B cell (primary cell): ENCODE measurements around the gene RPTOR. TPM values are rescaled to one million over a fixed set of nuclear protein-coding genes. Genes with fewer than 3 reads are reported as not detected.

Experiments
- ATAC-seq: fragments of 200-7000 bp; cut with Tn5 transposase; one replicate; pipeline ENCODE4 v1.10.0; 2021; ENCODE audit warnings: low read depth, mild to moderate bottlenecking, moderate number of reproducible peaks, moderate library complexity
- CTCF ChIA-PET: fragments of 350-600 bp; sonication (Branson Sonifier 250); formaldehyde crosslinking; loops from one replicate; lab custom pipeline; 2021; ENCODE audit warnings: antibody characterized with exemption, inconsistent platforms; lab: Charles Lee
- POLR2A ChIA-PET: fragments of 350-600 bp; sonication (Branson Sonifier 250); formaldehyde crosslinking; loops from one replicate; lab custom pipeline; 2021; ENCODE audit warnings: antibody characterized with exemption; lab: Charles Lee
- DNase-seq: peaks from one replicate; pipeline ENCODE4 v3.0.0; 2013
- H2AFZ ChIP-seq: 2 replicates; pipeline ENCODE4 v1.6.1; 2012; ENCODE audit warnings: mild to moderate bottlenecking, low read depth, low read length; ENCODE audit not compliant: insufficient read depth, poor library complexity, severe bottlenecking
- H3K27ac ChIP-seq, 2 donors: 1 replicate in 1 of 2; 2 replicates in 1 of 2; pipeline ENCODE4 v1.5.1; 2012 to 2013; ENCODE audit warnings: low read length in 2 of 2, mild to moderate bottlenecking in 2 of 2, moderate library complexity in 1 of 2
- H3K27me3 ChIP-seq, 4 experiments: fragments of 200-600 bp in 1 of 4; sonication (generic) in 1 of 4; replicated peaks in 1 of 4; 1 replicate in 2 of 4; 2 replicates in 2 of 4; pipeline versions ENCODE4 v1.6.1 to v1.7.0; 2013 to 2016; ENCODE audit warnings: low read length in 3 of 4, mild to moderate bottlenecking in 2 of 4, mixed read lengths in 1 of 4, moderate library complexity in 1 of 4; ENCODE audit not compliant: insufficient read depth in 4 of 4, control insufficient read depth in 3 of 4; ENCODE audit errors: control extremely low read depth in 1 of 4
- H3K36me3 ChIP-seq, 2 experiments: replicated peaks in 1 of 2; 1 replicate in 1 of 2; 2 replicates in 1 of 2; pipeline versions ENCODE4 v1.6.1 to v1.7.1; 2013; ENCODE audit warnings: low read length in 1 of 2; ENCODE audit not compliant: insufficient read depth in 2 of 2, control insufficient read depth in 1 of 2; ENCODE audit errors: control extremely low read depth in 1 of 2, extremely low read depth in 1 of 2
- H3K4me1 ChIP-seq, 2 donors: fragments of 200-600 bp in 1 of 2; sonication (generic) in 1 of 2; 1 replicate in 1 of 2; 2 replicates in 1 of 2; pipeline versions ENCODE4 v1.5.1 to v1.6.1; 2013 to 2017; ENCODE audit warnings: low read length in 2 of 2; ENCODE audit not compliant: control insufficient read depth in 2 of 2, insufficient read depth in 2 of 2
- H3K4me2 ChIP-seq: replicated peaks from 2 replicates; pipeline ENCODE3; 2012; ENCODE audit warnings: mild to moderate bottlenecking, low read depth, low read length; ENCODE audit not compliant: poor library complexity, severe bottlenecking
- H3K4me3 ChIP-seq, 5 experiments: fragments of 200-600 bp in 1 of 5; sonication (generic) in 1 of 5; 1 replicate in 3 of 5; 2 replicates in 2 of 5; pipeline versions ENCODE4 v1.5.1 to v1.7.0; 2011 to 2016; ENCODE audit warnings: low read length in 4 of 5, mild to moderate bottlenecking in 4 of 5, low read depth in 2 of 5, control low read depth in 1 of 5, moderate library complexity in 1 of 5; ENCODE audit not compliant: insufficient read depth in 1 of 5; ENCODE audit errors: control extremely low read depth in 1 of 5, extremely low read depth in 1 of 5
- H3K79me2 ChIP-seq: fragments of 200-600 bp; sonication (generic); one replicate; pipeline ENCODE4 v1.6.0; 2016; ENCODE audit warnings: low read length; ENCODE audit not compliant: control insufficient read depth, insufficient read depth
- H3K9ac ChIP-seq: fragments of 200-600 bp; sonication (generic); 2 replicates; pipeline ENCODE4 v1.6.1; 2017; ENCODE audit warnings: mild to moderate bottlenecking, low read length, moderate library complexity
- H3K9me3 ChIP-seq, 3 donors: one replicate each; pipeline versions ENCODE4 v1.6.1 to v1.7.1; 2013; ENCODE audit warnings: low read length in 2 of 3; ENCODE audit not compliant: control insufficient read depth in 2 of 3, insufficient read depth in 1 of 3; ENCODE audit errors: control extremely low read depth in 1 of 3
- H4K20me1 ChIP-seq: 2 replicates; pipeline ENCODE4 v1.6.0; 2012; ENCODE audit warnings: mild to moderate bottlenecking, low read length; ENCODE audit not compliant: insufficient read depth, control insufficient read depth, poor library complexity, severe bottlenecking
- H3K27ac Mint-ChIP-seq: one replicate; pipeline ENCODE4 v1.8.0; 2021; ENCODE audit warnings: mixed read lengths
- H3K27me3 Mint-ChIP-seq: one replicate; pipeline ENCODE4 v1.8.0; 2021; ENCODE audit warnings: mixed read lengths
- H3K4me1 Mint-ChIP-seq: one replicate; pipeline ENCODE4 v1.8.0; 2021; ENCODE audit warnings: mixed read lengths
- H3K4me3 Mint-ChIP-seq: one replicate; pipeline ENCODE4 v1.8.0; 2021; ENCODE audit warnings: mixed read lengths
- H3K9me3 Mint-ChIP-seq: one replicate; pipeline ENCODE4 v1.8.0; 2022; ENCODE audit warnings: mixed read lengths; ENCODE audit not compliant: insufficient read depth
- CTCF ChIP-seq: fragments of 200-600 bp; IDR thresholded peaks from one replicate; pipeline ENCODE4 v1.8.0; 2022; ENCODE audit warnings: antibody characterized with exemption, mild to moderate bottlenecking
- EZH2 ChIP-seq: IDR thresholded peaks from 2 replicates; pipeline ENCODE4 v1.6.1; 2012; ENCODE audit warnings: borderline replicate concordance, low read depth, mild to moderate bottlenecking, moderate library complexity, low read length; ENCODE audit not compliant: insufficient read depth, poor library complexity, severe bottlenecking
- WGBS: methylation state at CpG from one replicate; pipeline ENCODE4 v1.1.5; 2013; ENCODE audit warnings: missing lambda C conversion rate; ENCODE audit not compliant: insufficient coverage; 5-methylcytosine and 5-hydroxymethylcytosine counted together
- intact Hi-C: fragments of 100-400 bp; cut with micrococcal nuclease; formaldehyde crosslinking; loops from one replicate; pipeline ENCODE4 v1.10.0; 2022
- polyA plus RNA-seq: library from polyadenylated mRNA; depleted of rRNA; stranded (reverse); fragments of >200 nt; gene quantifications from 2 replicates; pipeline ENCODE4 v1.2.3, GENCODE V29; 2012
- total RNA-seq, 2 donors: library from RNA; stranded (reverse); fragments of 120-200 nt in 1 of 2; gene quantifications; 1 replicate in 1 of 2; 2 replicates in 1 of 2; pipeline versions ENCODE4 v1.2.3 to v1.2.4, GENCODE V29; 2013 to 2022

Gene RPTOR
- total and polyA plus RNA-seq, 2 donors (not counting 1 experiment from before 2014, with no cell fraction given): 13.4 to 58.8 TPM

GRCh38 chr17:80856863-80857755 lies 312.5 kb downstream of the RPTOR start:
- H3K4me3 Mint-ChIP-seq: no peak overlapping the region
- Histone ChIP-seq H3K79me2 (no peaks in the 10 kb centered on the region), H3K27ac (no peak overlapping the region), H3K4me3 (no peak overlapping the region), H3K4me1 (peaks cover 0 to 4% of the 10 kb centered on the region in 2 donors), H3K9me3 (no peaks in the 10 kb centered on the region), H3K36me3 (peaks cover 0 to 17% of the 10 kb centered on the region in 2 experiments), H4K20me1 (no peaks in the 10 kb centered on the region), H2AFZ (no peak overlapping the region), H3K4me2 (no peak overlapping the region), H3K27me3 (no peaks in the 10 kb centered on the region), H3K9ac (no peak overlapping the region)
- 96% methylated on average over 26 of the region's 27 CpGs for WGBS
- H3K27me3 Mint-ChIP-seq: no peaks in the 10 kb centered on the region
- ChIA-PET POLR2A (interaction anchor here (1.4 kb wide), 1 partner anchor 20 kb away, joined by 3 read pairs; no protein-coding TSS in a partner anchor), CTCF (no interaction called here)
- H3K4me1 Mint-ChIP-seq: peaks cover 4% of the 10 kb centered on the region
- H3K9me3 Mint-ChIP-seq: no peaks in the 10 kb centered on the region
- ATAC-seq: no peak
- no peak for DNase-seq
- intact Hi-C loops: no loop called here
- no peak for TF ChIP-seq CTCF
- no peak for TF ChIP-seq EZH2
- H3K27ac Mint-ChIP-seq: peak overlapping the region; percentile 37

- intact Hi-C loops: no loop called here
- Histone ChIP-seq H4K20me1 (no peaks in the 10 kb centered on the region), H3K9me3 (peaks cover 0 to 5% (median 0%) of the 10 kb centered on the region in 3 donors), H3K36me3 (peaks cover 0 to 16% of the 10 kb centered on the region in 2 experiments), H3K9ac (no peak overlapping the region), H3K4me1 (peaks cover 0 to 4% of the 10 kb centered on the region in 2 donors), H3K27ac (no peak overlapping the region), H3K4me2 (no peak overlapping the region), H3K79me2 (no peaks in the 10 kb centered on the region), H3K4me3 (no peak overlapping the region), H2AFZ (no peak overlapping the region), H3K27me3 (no peaks in the 10 kb centered on the region)
- Mint-ChIP-seq H3K27ac (no peak overlapping the region), H3K4me3 (no peak overlapping the region), H3K27me3 (no peaks in the 10 kb centered on the region), H3K9me3 (no peaks in the 10 kb centered on the region), H3K4me1 (peaks cover 4% of the 10 kb centered on the region)
- ATAC-seq (no peak), DNase-seq (no peak)
- 98% methylated on average over 25 of the region's 25 CpGs for WGBS
- ChIA-PET CTCF (no interaction called here), POLR2A (no interaction called here)
- TF ChIP-seq CTCF (no peak), EZH2 (no peak)
Measured at GRCh38 chr17:80857756-80858171, 313.1 kb downstream of the RPTOR start.
